ENCODE data around the gene LDLRAD1.
"Not testable (repeated sequence)": the region's sequence is repeated elsewhere in the genome, so short reads cannot be mapped to it uniquely, and the experiment has no call there.

DNA sequence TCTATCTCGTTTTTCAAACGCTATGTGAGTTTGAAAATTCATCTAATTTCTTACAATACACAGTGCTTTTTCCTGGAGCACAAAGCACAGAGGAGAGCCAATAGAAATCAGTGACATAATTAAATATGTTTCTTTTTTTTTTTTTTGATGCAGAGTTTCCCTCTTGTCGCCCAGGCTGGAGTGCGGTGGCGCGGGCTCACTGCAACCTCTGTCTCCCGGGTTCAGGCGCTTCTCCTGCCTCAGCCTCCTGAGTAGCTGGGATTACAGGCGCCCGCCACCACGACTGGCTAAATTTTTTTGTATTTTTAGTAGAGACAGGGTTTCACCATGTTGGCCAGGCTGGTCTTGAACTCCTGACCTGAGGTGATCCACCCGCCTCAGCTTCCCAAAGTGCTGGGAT lies 32.4 kb upstream of the LDLRAD1 start:
- not testable (repeated sequence) for TF ChIP-seq ZNF260 (CRISPR knock-in tag; IDR thresholded peaks at IDR 0.05; ENCODE audit: borderline replicate concordance, low read depth); SNAI1 (CRISPR knock-in tag; IDR thresholded peaks at IDR 0.05; ENCODE audit: borderline replicate concordance); KAT8 (CRISPR knock-in tag; IDR thresholded peaks at IDR 0.05); EP300 (IDR thresholded peaks at IDR 0.05; ENCODE audit: low read depth in 2 of 2, low read length in 2 of 2); EP300 (CRISPR knock-in tag; IDR thresholded peaks at IDR 0.05; ENCODE audit: borderline replicate concordance); CEBPB (IDR thresholded peaks at IDR 0.05; ENCODE audit: borderline replicate concordance, low read depth, low read length); SRF (IDR thresholded peaks at IDR 0.05; ENCODE audit: low read depth, low read length); FOSL1 (CRISPR knock-in tag; IDR thresholded peaks at IDR 0.05; ENCODE audit: borderline replicate concordance); ZNF274 (CRISPR knock-in tag; IDR thresholded peaks at IDR 0.05); ARNTL (CRISPR knock-in tag; IDR thresholded peaks at IDR 0.05); ELF4 (CRISPR knock-in tag; IDR thresholded peaks at IDR 0.05; ENCODE audit: borderline replicate concordance)
- TF ChIP-seq, protein P1, sequence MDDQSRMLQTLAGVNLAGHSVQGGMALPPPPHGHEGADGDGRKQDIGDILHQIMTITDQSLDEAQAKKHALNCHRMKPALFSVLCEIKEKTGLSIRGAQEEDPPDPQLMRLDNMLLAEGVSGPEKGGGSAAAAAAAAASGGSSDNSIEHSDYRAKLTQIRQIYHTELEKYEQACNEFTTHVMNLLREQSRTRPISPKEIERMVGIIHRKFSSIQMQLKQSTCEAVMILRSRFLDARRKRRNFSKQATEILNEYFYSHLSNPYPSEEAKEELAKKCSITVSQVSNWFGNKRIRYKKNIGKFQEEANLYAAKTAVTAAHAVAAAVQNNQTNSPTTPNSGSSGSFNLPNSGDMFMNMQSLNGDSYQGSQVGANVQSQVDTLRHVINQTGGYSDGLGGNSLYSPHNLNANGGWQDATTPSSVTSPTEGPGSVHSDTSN (CRISPR knock-in tag; IDR thresholded peaks at IDR 0.05; ENCODE audit: borderline replicate concordance) = not testable (repeated sequence)
- TF ChIP-seq, protein P2, sequence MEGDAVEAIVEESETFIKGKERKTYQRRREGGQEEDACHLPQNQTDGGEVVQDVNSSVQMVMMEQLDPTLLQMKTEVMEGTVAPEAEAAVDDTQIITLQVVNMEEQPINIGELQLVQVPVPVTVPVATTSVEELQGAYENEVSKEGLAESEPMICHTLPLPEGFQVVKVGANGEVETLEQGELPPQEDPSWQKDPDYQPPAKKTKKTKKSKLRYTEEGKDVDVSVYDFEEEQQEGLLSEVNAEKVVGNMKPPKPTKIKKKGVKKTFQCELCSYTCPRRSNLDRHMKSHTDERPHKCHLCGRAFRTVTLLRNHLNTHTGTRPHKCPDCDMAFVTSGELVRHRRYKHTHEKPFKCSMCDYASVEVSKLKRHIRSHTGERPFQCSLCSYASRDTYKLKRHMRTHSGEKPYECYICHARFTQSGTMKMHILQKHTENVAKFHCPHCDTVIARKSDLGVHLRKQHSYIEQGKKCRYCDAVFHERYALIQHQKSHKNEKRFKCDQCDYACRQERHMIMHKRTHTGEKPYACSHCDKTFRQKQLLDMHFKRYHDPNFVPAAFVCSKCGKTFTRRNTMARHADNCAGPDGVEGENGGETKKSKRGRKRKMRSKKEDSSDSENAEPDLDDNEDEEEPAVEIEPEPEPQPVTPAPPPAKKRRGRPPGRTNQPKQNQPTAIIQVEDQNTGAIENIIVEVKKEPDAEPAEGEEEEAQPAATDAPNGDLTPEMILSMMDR (CRISPR knock-in tag; IDR thresholded peaks at IDR 0.05) = not testable (repeated sequence)

Measured in HepG2 (cell line).